HepG2 (cell line): Measurements from ENCODE around the gene PRELID1. TPM values are rescaled to one million over a fixed set of nuclear protein-coding genes. Genes with fewer than 3 reads are reported as not detected.
A peak's percentile ranks its signal among the peaks of the same experiment; 100 is the strongest.

Source experiments
- ATAD3A ChIP-seq: sonication (generic); formaldehyde crosslinking; IDR thresholded peaks from 2 replicates; pipeline ENCODE4 v1.4.0; 2020; ENCODE audit warnings: missing genetic modification reagents
- ATF7-NPFF ChIP-seq: sonication (generic); formaldehyde crosslinking; IDR thresholded peaks from 2 replicates; pipeline ENCODE4 v1.8.1; 2023; ENCODE audit warnings: mild to moderate bottlenecking, low read depth, missing genetic modification reagents, moderate library complexity
- BHLHE40 ChIP-seq: IDR thresholded peaks from 2 replicates; pipeline ENCODE4 v1.6.1; 2011; ENCODE audit warnings: low read length, improper control_type of control experiment
- DMAP1 ChIP-seq: IDR thresholded peaks from 2 replicates; pipeline ENCODE4 v1.6.1; 2016
- HDAC6 ChIP-seq: fragments of 200-600 bp; sonication (generic); IDR thresholded peaks from 2 replicates; pipeline ENCODE4 v1.7.0; 2017; ENCODE audit warnings: mild to moderate bottlenecking, antibody characterized with exemption, low read length, low read depth
- HES4 ChIP-seq: sonication (generic); formaldehyde crosslinking; IDR thresholded peaks from 2 replicates; pipeline ENCODE4 v1.9.0; 2021; ENCODE audit warnings: mild to moderate bottlenecking, missing genetic modification reagents, borderline replicate concordance
- KDM5B ChIP-seq: sonication (generic); formaldehyde crosslinking; IDR thresholded peaks from 2 replicates; pipeline ENCODE4 v1.4.0; 2020; ENCODE audit warnings: missing genetic modification reagents, mild to moderate bottlenecking, borderline replicate concordance
- NCOA2 ChIP-seq: sonication (generic); formaldehyde crosslinking; IDR thresholded peaks from 2 replicates; pipeline ENCODE4 v1.8.0; 2022; ENCODE audit warnings: inconsistent platforms
- NFE2L2 ChIP-seq: fragments of 150-350 bp; IDR thresholded peaks from 2 replicates; pipeline ENCODE4 v1.6.1; 2014; ENCODE audit warnings: low read length
- RCOR2 ChIP-seq: IDR thresholded peaks from 2 replicates; pipeline ENCODE4 v1.6.1; 2016; ENCODE audit warnings: missing biosample characterization, missing genetic modification reagents
- RNF2 ChIP-seq: fragments of 450-650 bp; conservative IDR thresholded peaks from 2 replicates; pipeline ENCODE4 v1.6.1; 2016; ENCODE audit warnings: low read depth
- ZBTB7A ChIP-seq: sonication (generic); formaldehyde crosslinking; IDR thresholded peaks from 2 replicates; pipeline ENCODE4 v1.8.0; 2022; ENCODE audit warnings: mild to moderate bottlenecking, missing genetic modification reagents
- ZNF160 ChIP-seq: sonication (generic); formaldehyde crosslinking; IDR thresholded peaks from 2 replicates; pipeline ENCODE4 v1.8.0; 2022; ENCODE audit warnings: mild to moderate bottlenecking, inconsistent platforms, missing genetic modification reagents
- ZNF225 ChIP-seq: sonication (generic); formaldehyde crosslinking; IDR thresholded peaks from 2 replicates; pipeline ENCODE4 v1.4.0; 2020; ENCODE audit warnings: mild to moderate bottlenecking, missing genetic modification reagents
- ZNF251 ChIP-seq: sonication (generic); formaldehyde crosslinking; IDR thresholded peaks from 2 replicates; pipeline ENCODE4 v1.9.0; 2021; ENCODE audit warnings: mild to moderate bottlenecking, missing genetic modification reagents
- ZNF496 ChIP-seq: sonication (generic); formaldehyde crosslinking; IDR thresholded peaks from 2 replicates; pipeline ENCODE4 v1.8.1; 2023; ENCODE audit warnings: mild to moderate bottlenecking, moderate library complexity, missing genetic modification reagents; ENCODE audit not compliant: insufficient replicate concordance
- ZNF749 ChIP-seq: sonication (generic); formaldehyde crosslinking; IDR thresholded peaks from 2 replicates; pipeline ENCODE4 v1.8.0; 2022; ENCODE audit warnings: mild to moderate bottlenecking, missing genetic modification reagents, moderate library complexity, borderline replicate concordance
- ZNF777 ChIP-seq: sonication (generic); formaldehyde crosslinking; IDR thresholded peaks from 2 replicates; pipeline ENCODE4 v1.4.0; 2020; ENCODE audit warnings: missing genetic modification reagents
- ZNF83 ChIP-seq: sonication (generic); formaldehyde crosslinking; IDR thresholded peaks from 2 replicates; pipeline ENCODE4 v1.4.0; 2020; ENCODE audit warnings: missing genetic modification reagents, mild to moderate bottlenecking, borderline replicate concordance
- polyA plus RNA-seq, 8 experiments: library from polyadenylated mRNA; depleted of rRNA in 3 of 8; stranded (reverse) in 7 of 8; unstranded in 1 of 8; fragments of >200 nt; fragmentation: Illumina TruSeq in 4 of 8; extraction: Trizol in 4 of 8; gene quantifications; 2 replicates each; pipeline versions ENCODE4 v1.2.1 to v1.2.3, GENCODE V29; 2011 to 2016; ENCODE audit warnings: low read depth in 4 of 8, missing spikeins in 1 of 8, mixed read lengths in 1 of 8; ENCODE audit not compliant: insufficient read depth in 1 of 8
- total RNA-seq, 5 experiments: library from RNA; depleted of rRNA; stranded (reverse); fragments of >200 nt; fragmentation: Illumina TruSeq; extraction: Trizol; gene quantifications; 2 replicates each; pipeline ENCODE4 v1.2.3, GENCODE V29; 2016; ENCODE audit warnings: low read depth in 1 of 5
- TF ChIP-seq, protein P1 (sequence below): sonication (generic); formaldehyde crosslinking; conservative IDR thresholded peaks from 2 replicates; pipeline ENCODE4 v1.5.0; 2020; ENCODE audit warnings: missing genetic modification reagents
- TF ChIP-seq, protein P2 (sequence below): sonication (generic); formaldehyde crosslinking; IDR thresholded peaks from 2 replicates; pipeline ENCODE4 v1.4.0; 2020; ENCODE audit warnings: missing genetic modification reagents, borderline replicate concordance
- TF ChIP-seq, protein P3 (sequence below): sonication (generic); formaldehyde crosslinking; IDR thresholded peaks from 2 replicates; pipeline ENCODE4 v1.5.0; 2020; ENCODE audit warnings: missing genetic modification reagents
- TF ChIP-seq, protein P4 (sequence below): sonication (generic); formaldehyde crosslinking; IDR thresholded peaks from 2 replicates; pipeline ENCODE4 v1.5.0; 2020; ENCODE audit warnings: missing genetic modification reagents

The PRELID1 gene
- total and polyA plus RNA-seq, 2 of the 13 experiments (the other 11 are each of a cell fraction or from before 2014, with no cell fraction given): 250 to 271 TPM

DNA sequence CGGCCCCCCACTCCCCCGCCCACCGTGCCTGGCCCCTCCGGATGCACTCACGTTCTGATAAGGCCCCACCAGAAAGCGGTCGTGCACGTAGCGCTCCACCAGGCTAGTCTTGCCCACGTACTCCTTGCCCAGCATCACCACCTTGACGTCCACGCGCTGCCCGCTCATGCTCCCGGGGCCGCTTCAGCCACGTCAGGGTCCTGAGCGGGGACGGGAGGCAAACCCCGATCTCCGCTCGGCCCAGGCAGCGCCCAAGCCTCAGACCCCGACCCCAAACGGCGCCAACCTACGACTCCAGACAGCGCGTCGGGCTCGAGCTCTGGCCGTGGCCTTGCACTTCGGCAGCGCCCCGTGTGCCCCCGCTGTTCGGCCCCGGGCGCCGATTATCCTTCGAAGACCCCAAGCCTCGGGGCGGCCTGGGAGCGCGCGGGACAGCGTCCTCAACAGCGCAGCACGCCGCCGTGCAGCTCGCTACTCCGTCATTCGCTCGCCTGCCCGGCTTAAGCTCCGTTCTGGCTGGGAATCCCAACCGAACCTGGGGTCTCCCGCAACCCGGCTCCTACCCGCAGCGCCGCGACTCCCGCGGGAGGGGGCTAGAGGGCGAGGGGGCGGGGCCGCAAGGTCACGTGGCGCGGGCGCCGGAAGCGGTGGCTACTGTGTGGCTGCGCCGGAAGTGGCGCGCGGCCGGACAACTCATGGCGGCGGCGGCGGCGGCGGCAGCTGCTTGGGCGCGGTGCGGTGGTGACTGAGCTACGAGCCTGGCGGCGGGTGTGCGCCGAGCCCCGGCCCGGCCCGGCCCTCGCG, at the start of gene PRELID1, which contains the start of gene RAB24 (continued):
- TF ChIP-seq, protein P1, sequence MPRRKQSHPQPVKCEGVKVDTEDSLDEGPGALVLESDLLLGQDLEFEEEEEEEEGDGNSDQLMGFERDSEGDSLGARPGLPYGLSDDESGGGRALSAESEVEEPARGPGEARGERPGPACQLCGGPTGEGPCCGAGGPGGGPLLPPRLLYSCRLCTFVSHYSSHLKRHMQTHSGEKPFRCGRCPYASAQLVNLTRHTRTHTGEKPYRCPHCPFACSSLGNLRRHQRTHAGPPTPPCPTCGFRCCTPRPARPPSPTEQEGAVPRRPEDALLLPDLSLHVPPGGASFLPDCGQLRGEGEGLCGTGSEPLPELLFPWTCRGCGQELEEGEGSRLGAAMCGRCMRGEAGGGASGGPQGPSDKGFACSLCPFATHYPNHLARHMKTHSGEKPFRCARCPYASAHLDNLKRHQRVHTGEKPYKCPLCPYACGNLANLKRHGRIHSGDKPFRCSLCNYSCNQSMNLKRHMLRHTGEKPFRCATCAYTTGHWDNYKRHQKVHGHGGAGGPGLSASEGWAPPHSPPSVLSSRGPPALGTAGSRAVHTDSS (CRISPR knock-in tag): no peak
- TF ChIP-seq ATAD3A (no peak), ZNF83 (no peak), HES4 (CRISPR knock-in tag) (peak; percentile 69), BHLHE40 (0 out of 2 replicates have a peak, but pooled peaks have one; percentile 22), DMAP1 (CRISPR knock-in tag) (no peak; the same call in 1 of the 2 replicates), RNF2 (peak; percentile 86), ZNF777 (CRISPR knock-in tag) (peak; percentile 53; the same call in 1 of the 2 replicates), ZNF496 (CRISPR knock-in tag) (no peak), ZBTB7A (CRISPR knock-in tag) (peak; percentile 95), HDAC6 (no peak), NFE2L2 (no peak), RCOR2 (CRISPR knock-in tag) (no peak), KDM5B (CRISPR knock-in tag) (peak; percentile 80), ZNF749 (CRISPR knock-in tag) (peak; percentile 35; the same call in 1 of the 2 replicates), ZNF225 (CRISPR knock-in tag) (peak; percentile 85; the same call in 1 of the 2 replicates), ATF7-NPFF (CRISPR knock-in tag) (peak; percentile 85; the same call in 1 of the 2 replicates), ZNF251 (CRISPR knock-in tag) (no peak), NCOA2 (peak; percentile 25; the same call in 1 of the 2 replicates), ZNF160 (CRISPR knock-in tag) (peak; percentile 49; the same call in 1 of the 2 replicates)
- TF ChIP-seq, protein P2, sequence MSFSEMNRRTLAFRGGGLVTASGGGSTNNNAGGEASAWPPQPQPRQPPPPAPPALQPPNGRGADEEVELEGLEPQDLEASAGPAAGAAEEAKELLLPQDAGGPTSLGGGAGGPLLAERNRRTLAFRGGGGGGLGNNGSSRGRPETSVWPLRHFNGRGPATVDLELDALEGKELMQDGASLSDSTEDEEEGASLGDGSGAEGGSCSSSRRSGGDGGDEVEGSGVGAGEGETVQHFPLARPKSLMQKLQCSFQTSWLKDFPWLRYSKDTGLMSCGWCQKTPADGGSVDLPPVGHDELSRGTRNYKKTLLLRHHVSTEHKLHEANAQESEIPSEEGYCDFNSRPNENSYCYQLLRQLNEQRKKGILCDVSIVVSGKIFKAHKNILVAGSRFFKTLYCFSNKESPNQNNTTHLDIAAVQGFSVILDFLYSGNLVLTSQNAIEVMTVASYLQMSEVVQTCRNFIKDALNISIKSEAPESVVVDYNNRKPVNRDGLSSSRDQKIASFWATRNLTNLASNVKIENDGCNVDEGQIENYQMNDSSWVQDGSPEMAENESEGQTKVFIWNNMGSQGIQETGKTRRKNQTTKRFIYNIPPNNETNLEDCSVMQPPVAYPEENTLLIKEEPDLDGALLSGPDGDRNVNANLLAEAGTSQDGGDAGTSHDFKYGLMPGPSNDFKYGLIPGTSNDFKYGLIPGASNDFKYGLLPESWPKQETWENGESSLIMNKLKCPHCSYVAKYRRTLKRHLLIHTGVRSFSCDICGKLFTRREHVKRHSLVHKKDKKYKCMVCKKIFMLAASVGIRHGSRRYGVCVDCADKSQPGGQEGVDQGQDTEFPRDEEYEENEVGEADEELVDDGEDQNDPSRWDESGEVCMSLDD (CRISPR knock-in tag): peak; percentile 86
- TF ChIP-seq, protein P3, sequence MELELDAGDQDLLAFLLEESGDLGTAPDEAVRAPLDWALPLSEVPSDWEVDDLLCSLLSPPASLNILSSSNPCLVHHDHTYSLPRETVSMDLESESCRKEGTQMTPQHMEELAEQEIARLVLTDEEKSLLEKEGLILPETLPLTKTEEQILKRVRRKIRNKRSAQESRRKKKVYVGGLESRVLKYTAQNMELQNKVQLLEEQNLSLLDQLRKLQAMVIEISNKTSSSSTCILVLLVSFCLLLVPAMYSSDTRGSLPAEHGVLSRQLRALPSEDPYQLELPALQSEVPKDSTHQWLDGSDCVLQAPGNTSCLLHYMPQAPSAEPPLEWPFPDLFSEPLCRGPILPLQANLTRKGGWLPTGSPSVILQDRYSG (CRISPR knock-in tag): peak; percentile 41; the same call in 1 of the 2 replicates
- TF ChIP-seq, protein P4, sequence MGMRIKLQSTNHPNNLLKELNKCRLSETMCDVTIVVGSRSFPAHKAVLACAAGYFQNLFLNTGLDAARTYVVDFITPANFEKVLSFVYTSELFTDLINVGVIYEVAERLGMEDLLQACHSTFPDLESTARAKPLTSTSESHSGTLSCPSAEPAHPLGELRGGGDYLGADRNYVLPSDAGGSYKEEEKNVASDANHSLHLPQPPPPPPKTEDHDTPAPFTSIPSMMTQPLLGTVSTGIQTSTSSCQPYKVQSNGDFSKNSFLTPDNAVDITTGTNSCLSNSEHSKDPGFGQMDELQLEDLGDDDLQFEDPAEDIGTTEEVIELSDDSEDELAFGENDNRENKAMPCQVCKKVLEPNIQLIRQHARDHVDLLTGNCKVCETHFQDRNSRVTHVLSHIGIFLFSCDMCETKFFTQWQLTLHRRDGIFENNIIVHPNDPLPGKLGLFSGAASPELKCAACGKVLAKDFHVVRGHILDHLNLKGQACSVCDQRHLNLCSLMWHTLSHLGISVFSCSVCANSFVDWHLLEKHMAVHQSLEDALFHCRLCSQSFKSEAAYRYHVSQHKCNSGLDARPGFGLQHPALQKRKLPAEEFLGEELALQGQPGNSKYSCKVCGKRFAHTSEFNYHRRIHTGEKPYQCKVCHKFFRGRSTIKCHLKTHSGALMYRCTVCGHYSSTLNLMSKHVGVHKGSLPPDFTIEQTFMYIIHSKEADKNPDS (CRISPR knock-in tag): peak; percentile 89; the same call in 1 of the 2 replicates
